H1 (cell line): ENCODE measurements around the gene METTL2A. TPM values are rescaled to one million over a fixed set of nuclear protein-coding genes. Genes with fewer than 3 reads are reported as not detected.

Source experiments
- CTCF ChIA-PET: fragments of 300-600 bp; sonication (Branson Sonifier 250); formaldehyde crosslinking; loops from one replicate; lab custom pipeline; 2021; ENCODE audit not compliant: partially characterized antibody; lab: Charles Lee
- POLR2A ChIA-PET: fragments of 300-600 bp; sonication (Branson Sonifier 250); formaldehyde crosslinking; loops from one replicate; lab custom pipeline; 2021; ENCODE audit warnings: inconsistent platforms; ENCODE audit not compliant: partially characterized antibody; lab: Charles Lee
- DNase-seq, 2 experiments: peaks; one replicate each; pipeline versions ENCODE4 v3.0.0 to v3.0.0-alpha.2; 2010 to 2022; ENCODE audit warnings: low spot score in 2 of 2, low read depth in 1 of 2, mixed read lengths in 1 of 2
- FAIRE-seq: peaks from 2 replicates; lab custom pipeline; 2011; peaks lifted over from hg19 to GRCh38; lab: Jason Lieb, UNC
- H2AFZ ChIP-seq: 2 replicates; pipeline ENCODE4 v1.8.1; 2012; ENCODE audit warnings: low read length, inconsistent platforms
- H2AK5ac ChIP-seq: 2 replicates; pipeline ENCODE4 v1.6.1; 2013; ENCODE audit warnings: low read depth, low read length
- H2BK120ac ChIP-seq: replicated peaks from 2 replicates; pipeline ENCODE3; 2013; ENCODE audit warnings: low read depth, low read length, inconsistent platforms
- H2BK12ac ChIP-seq: 2 replicates; pipeline ENCODE4 v1.6.1; 2013; ENCODE audit warnings: low read depth, low read length
- H2BK15ac ChIP-seq: 2 replicates; pipeline ENCODE4 v1.6.1; 2013; ENCODE audit warnings: low read length
- H2BK20ac ChIP-seq: 2 replicates; pipeline ENCODE4 v1.6.1; 2013; ENCODE audit warnings: low read length
- H2BK5ac ChIP-seq: 2 replicates; pipeline ENCODE4 v1.6.1; 2013; ENCODE audit warnings: low read depth, low read length
- H3K14ac ChIP-seq: 2 replicates; pipeline ENCODE4 v1.6.1; 2013; ENCODE audit warnings: inconsistent platforms; ENCODE audit not compliant: insufficient read length
- H3K18ac ChIP-seq: 2 replicates; pipeline ENCODE4 v1.6.1; 2013; ENCODE audit warnings: low read length; ENCODE audit errors: extremely low read depth
- H3K23ac ChIP-seq: 2 replicates; pipeline ENCODE4 v1.6.1; 2013; ENCODE audit warnings: inconsistent platforms; ENCODE audit not compliant: insufficient read length
- H3K23me2 ChIP-seq: 2 replicates; pipeline ENCODE4 v1.6.1; 2013; ENCODE audit warnings: low read depth, low read length
- H3K27ac ChIP-seq: 2 replicates; pipeline ENCODE4 v1.6.1; 2011; ENCODE audit warnings: low read depth, low read length, inconsistent platforms
- H3K27me3 ChIP-seq, 4 experiments: replicated peaks in 1 of 4; 1 replicate in 1 of 4; 2 replicates in 3 of 4; pipeline versions ENCODE4 v1.6.1 to v1.8.1; 2011 to 2013; ENCODE audit warnings: low read length in 3 of 4, mild to moderate bottlenecking in 3 of 4, inconsistent platforms in 2 of 4, mixed read lengths in 2 of 4, moderate library complexity in 1 of 4; ENCODE audit not compliant: control insufficient read depth in 3 of 4, insufficient read depth in 3 of 4; ENCODE audit errors: extremely low read depth in 1 of 4
- H3K36me3 ChIP-seq, 4 experiments: 2 replicates each; pipeline versions ENCODE4 v1.6.1 to v1.8.1; 2011 to 2013; ENCODE audit warnings: mild to moderate bottlenecking in 4 of 4, low read length in 3 of 4, moderate library complexity in 2 of 4, control low read depth in 1 of 4, inconsistent platforms in 1 of 4; ENCODE audit not compliant: insufficient read depth in 4 of 4, control insufficient read depth in 2 of 4
- H3K4ac ChIP-seq: replicated peaks from 2 replicates; pipeline ENCODE3; 2013; ENCODE audit warnings: low read length, low read depth, mixed read lengths, inconsistent platforms; ENCODE audit not compliant: insufficient read length
- H3K4me1 ChIP-seq, 4 experiments: replicated peaks in 1 of 4; 1 replicate in 1 of 4; 2 replicates in 3 of 4; pipeline versions ENCODE4 v1.6.1 to v1.8.1; 2011 to 2013; ENCODE audit warnings: low read length in 3 of 4, inconsistent platforms in 2 of 4, mixed read lengths in 1 of 4; ENCODE audit not compliant: insufficient read depth in 4 of 4, control insufficient read depth in 3 of 4
- H3K4me2 ChIP-seq, 2 experiments: 2 replicates each; pipeline versions ENCODE4 v1.6.1 to v1.8.1; 2011 to 2013; ENCODE audit warnings: low read depth in 2 of 2, low read length in 2 of 2, control low read depth in 1 of 2, inconsistent platforms in 1 of 2, mild to moderate bottlenecking in 1 of 2; ENCODE audit not compliant: insufficient read depth in 1 of 2
- H3K4me3 ChIP-seq, 4 experiments: fragments of 200-600, 300-600 bp in 1 of 4; sonication (generic), shearing (Covaris generic), sonication (Bioruptor Twin) in 1 of 4; 2 replicates each; pipeline versions ENCODE4 v1.5.1 to v1.8.1; 2011 to 2016; ENCODE audit warnings: low read length in 4 of 4, low read depth in 3 of 4, control low read depth in 2 of 4, inconsistent platforms in 2 of 4, mild to moderate bottlenecking in 2 of 4, mixed read lengths in 1 of 4, moderate library complexity in 1 of 4; ENCODE audit not compliant: insufficient read depth in 2 of 4; ENCODE audit errors: extremely low read depth in 1 of 4
- H3K56ac ChIP-seq: replicated peaks from 2 replicates; pipeline ENCODE3; 2013; ENCODE audit warnings: low read depth, mild to moderate bottlenecking, mixed read lengths, low read length, inconsistent platforms; ENCODE audit not compliant: insufficient read length
- H3K79me1 ChIP-seq: 2 replicates; pipeline ENCODE4 v1.6.1; 2013; ENCODE audit warnings: low read depth, low read length, control low read depth
- H3K79me2 ChIP-seq, 2 experiments: 2 replicates each; pipeline versions ENCODE4 v1.6.1 to v1.8.1; 2012 to 2013; ENCODE audit warnings: low read length in 2 of 2, mild to moderate bottlenecking in 2 of 2, inconsistent platforms in 1 of 2; ENCODE audit not compliant: insufficient read depth in 2 of 2, control insufficient read depth in 1 of 2
- H3K9ac ChIP-seq, 4 experiments: replicated peaks in 1 of 4; 1 replicate in 1 of 4; 2 replicates in 3 of 4; pipeline versions ENCODE4 v1.6.1 to v1.8.1; 2011 to 2013; ENCODE audit warnings: low read depth in 3 of 4, low read length in 3 of 4, control low read depth in 2 of 4, mild to moderate bottlenecking in 2 of 4, moderate library complexity in 2 of 4, inconsistent platforms in 1 of 4; ENCODE audit errors: extremely low read depth in 1 of 4
- H3K9me3 ChIP-seq, 2 experiments: 2 replicates each; pipeline versions ENCODE4 v1.6.1 to v1.8.1; 2012 to 2013; ENCODE audit warnings: mild to moderate bottlenecking in 2 of 2, moderate library complexity in 2 of 2, control low read depth in 1 of 2, inconsistent platforms in 1 of 2, low read depth in 1 of 2, low read length in 1 of 2, mixed read lengths in 1 of 2; ENCODE audit not compliant: insufficient read depth in 2 of 2
- H4K20me1 ChIP-seq, 2 experiments: replicated peaks in 1 of 2; 2 replicates each; pipeline versions ENCODE3 to v1.8.1; 2011 to 2013; ENCODE audit warnings: inconsistent platforms in 2 of 2, low read length in 2 of 2, mild to moderate bottlenecking in 1 of 2; ENCODE audit not compliant: insufficient read depth in 2 of 2, control insufficient read depth in 1 of 2
- H4K5ac ChIP-seq: 2 replicates; pipeline ENCODE4 v1.6.1; 2013; ENCODE audit warnings: low read length, low read depth, mixed read lengths, inconsistent platforms; ENCODE audit not compliant: insufficient read length
- H4K8ac ChIP-seq: 2 replicates; pipeline ENCODE4 v1.8.0; 2013; ENCODE audit warnings: mild to moderate bottlenecking, moderate library complexity, low read length, inconsistent platforms; ENCODE audit not compliant: insufficient read depth; ENCODE audit errors: extremely low read depth
- H4K91ac ChIP-seq: replicated peaks from 2 replicates; pipeline ENCODE3; 2013; ENCODE audit warnings: low read length, mixed read lengths, inconsistent platforms; ENCODE audit not compliant: insufficient read length
- ATF2 ChIP-seq: IDR thresholded peaks from 2 replicates; pipeline ENCODE4 v1.6.1; 2012; ENCODE audit warnings: low read length, inconsistent platforms
- BCL11A ChIP-seq, 2 experiments: IDR thresholded peaks; one replicate each; pipeline ENCODE4 v1.6.1; 2011; ENCODE audit warnings: low read depth in 2 of 2, low read length in 2 of 2, mild to moderate bottlenecking in 2 of 2
- BRCA1 ChIP-seq: IDR thresholded peaks from 2 replicates; pipeline ENCODE4 v1.6.1; 2012; ENCODE audit warnings: low read depth, low read length, improper control_type of control experiment
- CEBPB ChIP-seq: IDR thresholded peaks from 2 replicates; pipeline ENCODE4 v1.6.1; 2012; ENCODE audit warnings: low read depth, low read length
- CHD1 ChIP-seq: IDR thresholded peaks from 2 replicates; pipeline ENCODE4 v1.6.1; 2012; ENCODE audit warnings: low read depth, low read length, improper control_type of control experiment
- EP300 ChIP-seq, 2 experiments: IDR thresholded peaks; 1 replicate in 1 of 2; 2 replicates in 1 of 2; pipeline ENCODE4 v1.6.1; 2011 to 2012; ENCODE audit warnings: low read depth in 2 of 2, low read length in 2 of 2, mild to moderate bottlenecking in 2 of 2, borderline replicate concordance in 1 of 2, inconsistent platforms in 1 of 2, moderate library complexity in 1 of 2
- KDM1A ChIP-seq: fragments of 200-600, 300-600 bp; sonication (generic); IDR thresholded peaks from 2 replicates; pipeline ENCODE4 v1.7.1; 2016; ENCODE audit warnings: mild to moderate bottlenecking, low read length, borderline replicate concordance
- KDM5A ChIP-seq: fragments of 200-600 bp; IDR thresholded peaks from 2 replicates; pipeline ENCODE4 v1.7.1; 2012; ENCODE audit warnings: mild to moderate bottlenecking, low read length, inconsistent platforms, mixed read lengths
- NANOG ChIP-seq: IDR thresholded peaks from 2 replicates; pipeline ENCODE4 v1.6.1; 2011; ENCODE audit warnings: low read length, low read depth, mild to moderate bottlenecking, inconsistent platforms; ENCODE audit not compliant: insufficient read depth, poor library complexity, severe bottlenecking
- POLR2A ChIP-seq, 2 experiments: IDR thresholded peaks; 1 replicate in 1 of 2; 2 replicates in 1 of 2; pipeline ENCODE4 v1.6.1; 2011; ENCODE audit warnings: low read depth in 2 of 2, low read length in 2 of 2, mild to moderate bottlenecking in 2 of 2; ENCODE audit errors: control extremely low read depth in 1 of 2
- RBBP5 ChIP-seq: IDR thresholded peaks from 2 replicates; pipeline ENCODE4 v1.7.1; 2012; ENCODE audit warnings: low read depth, mild to moderate bottlenecking, inconsistent platforms, low read length, moderate library complexity, borderline replicate concordance
- TAF7 ChIP-seq: optimal IDR thresholded peaks from 2 replicates; pipeline ENCODE3; 2011; ENCODE audit warnings: low read depth, mild to moderate bottlenecking, inconsistent platforms, low read length, moderate library complexity, borderline replicate concordance
- WGBS, 2 experiments: shearing (Covaris generic) in 1 of 2; methylation state at CpG; one replicate each; pipeline versions ENCODE4 v1.1.6 to v1.1.7; 2013 to 2015; ENCODE audit warnings: low lambda C conversion rate in 2 of 2, mixed read lengths in 2 of 2, inconsistent platforms in 1 of 2, low coverage in 1 of 2, missing lambda C conversion rate in 1 of 2; ENCODE audit not compliant: insufficient replicate concordance in 2 of 2, insufficient coverage in 1 of 2, insufficient read length in 1 of 2; ENCODE audit errors: extremely low coverage in 1 of 2, missing lambda C conversion rate in 1 of 2; 5-methylcytosine and 5-hydroxymethylcytosine counted together
- polyA plus RNA-seq, 7 experiments: library from polyadenylated mRNA; depleted of rRNA in 3 of 7; stranded (reverse) in 5 of 7; unstranded in 2 of 7; fragments of >200 nt in 5 of 7; fragments of 200-250 nt in 2 of 7; gene quantifications; 1 replicate in 5 of 7; 2 replicates in 1 of 7; 4 replicates in 1 of 7; pipeline versions ENCODE4 v1.2.1 to v1.2.3, GENCODE V29; 2011 to 2013; ENCODE audit warnings: missing spikeins in 2 of 7, mixed read lengths in 2 of 7
- total RNA-seq: library from RNA; stranded (reverse); fragmentation: NEBNext Ultra II Directional; extraction: Animal tissue kit (Norgen Biotek cat#: 25700); gene quantifications from 2 replicates; pipeline ENCODE4 v1.2.1, GENCODE V29; 2021

The METTL2A gene
- total and polyA plus RNA-seq, 2 of the 8 experiments (the other 6 are each of a cell fraction or from before 2014, with no cell fraction given), result 16.2 to 40.5 TPM

- Histone ChIP-seq H3K23ac (no peak overlapping the region), H2AK5ac (no peak overlapping the region), H3K79me1 (no peaks in the 10 kb centered on the region), H3K4me3 (no peak overlapping the region), H3K36me3 (peaks cover 9 to 59% (median 44%) of the 10 kb centered on the region in 4 experiments; a peak in 7 of 8 replicates), H4K20me1 (peaks cover 0 to 1% of the 10 kb centered on the region in 2 experiments), H3K4me1 (no peaks in the 10 kb centered on the region), H4K8ac (no peak overlapping the region), H2AFZ (no peak overlapping the region), H3K4ac (no peak overlapping the region), H3K23me2 (no peaks in the 10 kb centered on the region), H3K9ac (no peak overlapping the region), H3K27ac (no peak overlapping the region), H2BK5ac (no peak overlapping the region), H3K18ac (no peak overlapping the region), H2BK120ac (no peak overlapping the region), H4K91ac (no peak overlapping the region), H2BK15ac (no peak overlapping the region), H3K79me2 (no peaks in the 10 kb centered on the region), H3K27me3 (no peaks in the 10 kb centered on the region), H4K5ac (no peak overlapping the region), H3K56ac (no peak overlapping the region), H2BK12ac (no peak overlapping the region), H3K9me3 (no peaks in the 10 kb centered on the region), H3K4me2 (no peak overlapping the region), H2BK20ac (no peak overlapping the region), H3K14ac (no peak overlapping the region)
- 98% methylated on average over 4 of the region's 4 CpGs; no CpG with 5 or more reads in 1 of the 2 experiments for WGBS, 2 experiments
- no peak for FAIRE-seq
- POLR2A ChIA-PET, result interaction anchor here (0.9 kb wide), 1 partner anchor 12 kb away, joined by 3 read pairs; no protein-coding TSS in a partner anchor
- TF ChIP-seq BCL11A (IDR thresholded peaks at IDR 0.05; ENCODE audit: low read depth in 2 of 2, low read length in 2 of 2) (no peak), RBBP5 (no peak), KDM5A (no peak), EP300 (IDR thresholded peaks at IDR 0.05; ENCODE audit: borderline replicate concordance in 1 of 2, low read depth in 2 of 2, low read length in 2 of 2) (no peak), BRCA1 (no peak), NANOG (no peak), POLR2A (IDR thresholded peaks at IDR 0.05; ENCODE audit: control extremely low read depth in 1 of 2, low read depth in 2 of 2, low read length in 2 of 2) (no peak), CEBPB (no peak), TAF7 (no peak), KDM1A (no peak), ATF2 (no peak), CHD1 (no peak)
- no peak for DNase-seq
- CTCF ChIA-PET, result no interaction called here
Observed at GRCh38 chr17:62444063-62444462, 20.4 kb downstream of the METTL2A start.
